ENCODE data around the gene TRABD.
"Not testable (repeated sequence)": the region's sequence is repeated elsewhere in the genome, so short reads cannot be mapped to it uniquely, and the experiment has no call there.

Gene TRABD

DNA sequence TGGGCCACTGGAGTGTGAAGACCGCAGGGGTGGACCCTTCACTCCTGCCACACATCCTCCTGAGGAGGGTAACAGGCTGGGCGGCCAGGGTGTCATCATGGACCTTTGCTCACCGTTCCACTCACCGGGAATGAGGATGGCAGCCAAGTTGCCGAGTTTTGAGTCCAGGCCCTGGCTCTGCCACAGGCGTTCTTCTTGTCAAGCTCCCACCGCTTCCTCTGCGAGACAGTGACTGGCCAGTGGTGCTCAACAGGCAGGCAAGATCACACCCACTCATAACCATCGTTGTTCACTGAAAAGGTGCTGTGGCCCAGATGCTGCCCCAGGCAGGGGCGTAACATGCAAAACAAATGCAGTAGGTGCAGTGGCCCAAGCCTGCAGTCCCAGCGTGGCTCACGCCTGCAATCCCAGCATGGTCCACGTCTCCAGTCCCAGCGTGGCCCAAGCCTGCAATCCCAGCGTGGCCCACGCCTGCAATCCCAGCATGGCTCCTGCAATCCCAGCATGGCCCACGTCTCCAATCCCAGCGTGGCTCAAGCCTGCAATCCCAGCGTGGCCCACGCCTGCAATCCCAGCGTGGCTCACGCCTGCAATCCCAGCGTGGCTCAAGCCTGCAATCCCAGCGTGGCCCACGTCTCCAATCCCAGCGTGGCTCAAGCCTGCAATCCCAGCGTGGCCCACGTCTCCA, 20.1 kb upstream of the TRABD start:
- CTCF ChIA-PET: no interaction called here
- no peak for TF ChIP-seq NFRKB (IDR thresholded peaks at IDR 0.05)
- TF ChIP-seq LEF1 (IDR thresholded peaks at IDR 0.05; ENCODE audit: borderline replicate concordance): no peak
- TF ChIP-seq, protein P1, sequence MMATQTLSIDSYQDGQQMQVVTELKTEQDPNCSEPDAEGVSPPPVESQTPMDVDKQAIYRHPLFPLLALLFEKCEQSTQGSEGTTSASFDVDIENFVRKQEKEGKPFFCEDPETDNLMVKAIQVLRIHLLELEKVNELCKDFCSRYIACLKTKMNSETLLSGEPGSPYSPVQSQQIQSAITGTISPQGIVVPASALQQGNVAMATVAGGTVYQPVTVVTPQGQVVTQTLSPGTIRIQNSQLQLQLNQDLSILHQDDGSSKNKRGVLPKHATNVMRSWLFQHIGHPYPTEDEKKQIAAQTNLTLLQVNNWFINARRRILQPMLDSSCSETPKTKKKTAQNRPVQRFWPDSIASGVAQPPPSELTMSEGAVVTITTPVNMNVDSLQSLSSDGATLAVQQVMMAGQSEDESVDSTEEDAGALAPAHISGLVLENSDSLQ (IDR thresholded peaks at IDR 0.05): no peak
- TF ChIP-seq BHLHE40 (IDR thresholded peaks at IDR 0.05; ENCODE audit: borderline replicate concordance): no peak
- TF ChIP-seq ELF4 (IDR thresholded peaks at IDR 0.05): no peak
- no peak for TF ChIP-seq ZNF384 (IDR thresholded peaks at IDR 0.05)
- TF ChIP-seq SUZ12 (IDR thresholded peaks at IDR 0.05): no peak
- TF ChIP-seq FOXA1 (IDR thresholded peaks at IDR 0.05): no peak
- no peak for TF ChIP-seq ARNT (IDR thresholded peaks at IDR 0.05)
- no peak for TF ChIP-seq TARDBP (IDR thresholded peaks at IDR 0.05)
- no peak for TF ChIP-seq FOXK2 (IDR thresholded peaks at IDR 0.05)
- TF ChIP-seq SP1 (IDR thresholded peaks at IDR 0.05): no peak
- TF ChIP-seq FOXM1 (IDR thresholded peaks at IDR 0.05; ENCODE audit: borderline replicate concordance): no peak
- TF ChIP-seq L3MBTL2 (conservative IDR thresholded peaks at IDR 0.05): no peak
- TF ChIP-seq CTBP1 (IDR thresholded peaks at IDR 0.05; ENCODE audit: borderline replicate concordance): no peak
- TF ChIP-seq HDGF (IDR thresholded peaks at IDR 0.05; ENCODE audit: borderline replicate concordance): no peak
- no peak for DNase-seq (ENCODE audit: extremely low spot score)
- POLR2A ChIA-PET: no interaction called here

DNA sequence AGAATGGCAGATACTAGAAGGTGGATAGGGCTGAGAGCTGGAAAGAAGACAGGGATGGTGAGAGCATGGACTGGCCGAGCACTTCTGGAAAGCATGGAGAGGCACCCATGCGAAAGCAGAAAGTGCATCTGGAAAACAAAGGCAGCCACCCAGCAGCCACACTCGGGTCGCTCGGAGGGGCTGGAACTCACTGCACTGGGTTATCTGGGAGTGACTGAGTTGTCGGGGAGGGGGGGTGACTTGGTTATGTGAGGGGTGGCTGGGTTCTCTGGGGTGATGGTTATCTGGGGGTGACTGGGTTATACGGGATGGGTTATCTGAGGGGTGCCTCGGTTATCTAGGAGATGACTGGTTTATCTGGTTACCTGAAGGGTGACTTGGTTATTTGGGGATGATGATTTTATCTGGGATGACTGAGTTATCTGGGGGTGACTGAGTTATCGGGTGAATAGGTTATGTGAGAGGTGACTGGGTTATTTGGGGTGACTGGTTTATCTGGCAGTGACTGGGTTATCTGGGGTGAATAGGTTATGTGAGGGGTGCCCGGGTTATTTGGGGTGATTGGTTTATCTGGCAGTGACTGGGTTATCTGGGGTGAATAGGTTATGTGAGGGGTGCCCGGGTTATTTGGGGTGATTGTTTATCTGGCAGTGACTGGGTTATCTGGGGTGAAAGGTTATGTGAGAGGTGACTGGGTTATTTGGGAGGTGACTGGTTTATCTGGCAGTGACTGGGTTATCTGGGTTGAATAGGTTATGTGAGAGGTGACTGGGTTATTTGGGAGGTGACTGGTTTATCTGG, 17.8 kb upstream of the TRABD start:
- ChIA-PET CTCF (no interaction called here), POLR2A (no interaction called here)
- DNase-seq (ENCODE audit: extremely low spot score): no peak
- no peak for TF ChIP-seq L3MBTL2 (conservative IDR thresholded peaks at IDR 0.05)
- TF ChIP-seq SUZ12 (IDR thresholded peaks at IDR 0.05): no peak
- TF ChIP-seq FOXM1 (IDR thresholded peaks at IDR 0.05; ENCODE audit: borderline replicate concordance): no peak
- TF ChIP-seq, protein P1 (IDR thresholded peaks at IDR 0.05): no peak
- TF ChIP-seq HDGF (IDR thresholded peaks at IDR 0.05; ENCODE audit: borderline replicate concordance): no peak

DNA sequence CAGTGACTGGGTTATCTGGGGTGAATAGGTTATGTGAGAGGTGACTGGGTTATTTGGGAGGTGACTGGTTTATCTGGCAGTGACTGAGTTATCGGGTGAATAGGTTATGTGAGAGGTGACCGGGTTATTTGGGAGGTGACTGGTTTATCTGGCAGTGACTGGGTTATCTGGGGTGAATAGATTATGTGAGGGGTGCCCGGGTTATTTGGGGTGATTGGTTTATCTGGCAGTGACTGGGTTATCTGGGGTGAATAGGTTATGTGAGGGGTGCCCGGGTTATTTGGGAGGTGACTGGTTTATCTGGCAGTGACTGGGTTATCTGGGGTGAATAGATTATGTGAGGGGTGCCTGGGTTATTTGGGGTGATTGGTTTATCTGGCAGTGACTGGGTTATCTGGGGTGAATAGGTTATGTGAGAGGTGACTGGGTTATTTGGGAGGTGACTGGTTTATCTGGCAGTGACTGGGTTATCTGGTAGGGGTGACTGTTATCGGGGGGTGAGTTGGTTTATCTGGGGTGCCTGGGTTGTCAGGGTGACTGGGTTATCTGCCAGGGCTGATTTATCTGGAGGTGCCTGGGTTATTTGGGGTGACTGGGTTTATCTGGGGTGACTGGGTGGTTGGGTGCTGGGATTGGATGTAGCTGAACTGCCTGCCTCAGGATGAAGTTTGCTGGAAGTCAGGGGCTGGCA, 17.1 kb upstream of the TRABD start:
- DNase-seq (ENCODE audit: extremely low spot score); CTCF ChIA-PET; POLR2A ChIA-PET: not testable (repeated sequence)

- DNase-seq (ENCODE audit: extremely low spot score): no peak
- TF ChIP-seq L3MBTL2 (conservative IDR thresholded peaks at IDR 0.05) (no peak), FOXM1 (IDR thresholded peaks at IDR 0.05; ENCODE audit: borderline replicate concordance) (no peak), HDGF (IDR thresholded peaks at IDR 0.05; ENCODE audit: borderline replicate concordance) (no peak), ARNT (IDR thresholded peaks at IDR 0.05) (no peak), TARDBP (IDR thresholded peaks at IDR 0.05) (no peak), ELF4 (IDR thresholded peaks at IDR 0.05) (no peak), ZNF384 (IDR thresholded peaks at IDR 0.05) (no peak), SUZ12 (IDR thresholded peaks at IDR 0.05) (no peak), LEF1 (IDR thresholded peaks at IDR 0.05; ENCODE audit: borderline replicate concordance) (no peak), CTBP1 (IDR thresholded peaks at IDR 0.05; ENCODE audit: borderline replicate concordance) (no peak), BHLHE40 (IDR thresholded peaks at IDR 0.05; ENCODE audit: borderline replicate concordance) (no peak), SP1 (IDR thresholded peaks at IDR 0.05) (no peak), FOXA1 (IDR thresholded peaks at IDR 0.05) (no peak), FOXK2 (IDR thresholded peaks at IDR 0.05) (no peak), NFRKB (IDR thresholded peaks at IDR 0.05) (no peak)
- TF ChIP-seq, protein P1 (IDR thresholded peaks at IDR 0.05): no peak
- CTCF ChIA-PET: no interaction called here
- POLR2A ChIA-PET: no interaction called here
These were observed 16.4 kb upstream of the TRABD start for GRCh38 chr22:50169181-50169759.

DNA sequence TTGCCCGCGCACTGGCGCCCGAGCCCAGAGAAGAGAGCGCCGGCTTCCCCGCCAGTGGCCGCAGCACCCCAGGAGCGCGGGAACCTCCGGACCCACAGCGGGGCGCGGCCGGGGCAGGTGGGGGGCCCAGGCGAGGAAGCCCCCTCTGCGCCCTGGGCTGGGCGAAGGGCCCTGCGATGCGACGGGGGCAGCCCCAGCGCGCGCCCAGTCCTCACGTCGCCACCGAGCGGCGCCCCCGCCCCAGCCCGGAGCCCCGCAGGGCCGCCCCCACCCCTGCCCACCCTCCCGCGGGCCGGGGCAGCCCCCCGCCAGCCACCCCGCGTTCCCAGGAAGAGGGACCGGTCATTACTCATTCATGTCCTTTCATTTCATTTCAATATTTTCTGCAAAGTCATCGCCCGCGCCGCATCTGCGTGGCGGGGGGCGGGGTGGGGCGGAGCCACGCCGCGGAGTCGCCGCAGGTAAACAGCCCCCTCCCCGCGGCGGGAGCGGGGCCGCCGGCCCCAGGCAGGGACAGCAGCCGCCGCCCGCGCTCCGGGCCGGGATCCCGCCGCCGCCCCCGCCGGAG, 15.9 kb upstream of the TRABD start:
- no peak for TF ChIP-seq SUZ12 (IDR thresholded peaks at IDR 0.05)
- TF ChIP-seq TARDBP (IDR thresholded peaks at IDR 0.05): no peak
- TF ChIP-seq FOXM1 (IDR thresholded peaks at IDR 0.05; ENCODE audit: borderline replicate concordance): peak; percentile 30; the same call in 1 of the 2 replicates
- DNase-seq (ENCODE audit: extremely low spot score): peak; percentile 65
- ChIA-PET CTCF (no interaction called here), POLR2A (interaction anchor here (1.0 to 1.8 kb wide), 3 partner anchors 12 to 20 kb away, joined by 3 to 4 read pairs (median 3); no protein-coding TSS in a partner anchor)
